ENCODE measurements around the gene CAVIN1.
"Not testable (repeated sequence)": the region's sequence is repeated elsewhere in the genome, so short reads cannot be mapped to it uniquely, and the experiment has no call there.

DNA sequence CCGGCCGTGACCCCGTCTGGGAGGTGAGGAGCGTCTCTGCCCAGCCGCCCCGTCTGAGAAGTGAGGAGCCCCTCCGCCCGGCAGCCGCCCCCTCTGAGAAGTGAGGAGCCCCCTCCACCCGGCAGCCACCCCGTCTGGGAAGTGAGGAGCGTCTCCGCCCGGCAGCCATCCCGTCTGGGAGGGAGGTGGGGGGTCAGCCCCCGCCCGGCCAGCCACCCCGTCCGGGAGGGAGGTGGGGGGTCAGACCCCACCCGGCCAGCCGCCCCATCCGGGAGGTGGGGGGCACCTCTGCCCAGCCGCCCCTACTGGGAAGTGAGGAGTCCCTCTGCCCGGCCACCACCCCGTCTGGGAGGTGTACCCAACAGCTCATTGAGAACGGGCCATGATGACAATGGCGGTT, 26.1 kb upstream of the CAVIN1 start:
- TF ChIP-seq, protein P1, sequence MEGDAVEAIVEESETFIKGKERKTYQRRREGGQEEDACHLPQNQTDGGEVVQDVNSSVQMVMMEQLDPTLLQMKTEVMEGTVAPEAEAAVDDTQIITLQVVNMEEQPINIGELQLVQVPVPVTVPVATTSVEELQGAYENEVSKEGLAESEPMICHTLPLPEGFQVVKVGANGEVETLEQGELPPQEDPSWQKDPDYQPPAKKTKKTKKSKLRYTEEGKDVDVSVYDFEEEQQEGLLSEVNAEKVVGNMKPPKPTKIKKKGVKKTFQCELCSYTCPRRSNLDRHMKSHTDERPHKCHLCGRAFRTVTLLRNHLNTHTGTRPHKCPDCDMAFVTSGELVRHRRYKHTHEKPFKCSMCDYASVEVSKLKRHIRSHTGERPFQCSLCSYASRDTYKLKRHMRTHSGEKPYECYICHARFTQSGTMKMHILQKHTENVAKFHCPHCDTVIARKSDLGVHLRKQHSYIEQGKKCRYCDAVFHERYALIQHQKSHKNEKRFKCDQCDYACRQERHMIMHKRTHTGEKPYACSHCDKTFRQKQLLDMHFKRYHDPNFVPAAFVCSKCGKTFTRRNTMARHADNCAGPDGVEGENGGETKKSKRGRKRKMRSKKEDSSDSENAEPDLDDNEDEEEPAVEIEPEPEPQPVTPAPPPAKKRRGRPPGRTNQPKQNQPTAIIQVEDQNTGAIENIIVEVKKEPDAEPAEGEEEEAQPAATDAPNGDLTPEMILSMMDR (IDR thresholded peaks at IDR 0.05), result not testable (repeated sequence)
- not testable (repeated sequence) for TF ChIP-seq POLR2A (IDR thresholded peaks at IDR 0.05)

Measured in heart left ventricle (tissue), 13 donors.